GM21515 (cell line): ENCODE data around the gene ARHGEF39.
A peak's percentile ranks its signal among the peaks of the same experiment; 100 is the strongest.

Experiments
- ATAC-seq: cut with Tn5 transposase; IDR thresholded peaks from one replicate; pipeline ENCODE4 v1.9.1; 2021; ENCODE audit not compliant: unreplicated experiment

Gene ARHGEF39

GRCh38 chr9:35691757-35692301, 26.8 kb upstream of the ARHGEF39 start:
- no peak for ATAC-seq

GRCh38 chr9:35691334-35691650, 26.3 kb upstream of the ARHGEF39 start:
- ATAC-seq, result no peak

- ATAC-seq, result no peak
Observed at GRCh38 chr9:35690614-35691333, 25.8 kb upstream of the ARHGEF39 start.

GRCh38 chr9:35690294-35690613, 25.3 kb upstream of the ARHGEF39 start:
- no peak for ATAC-seq

GRCh38 chr9:35689542-35690293, 24.7 kb upstream of the ARHGEF39 start, which contains the start of gene TPM2:
TSS of gene TPM2 (minus strand) at chr9:35689925. CDS start at chr9:35689817, 108 bp downstream.
- ATAC-seq, result no peak

GRCh38 chr9:35688558-35689541, 23.9 kb upstream of the ARHGEF39 start:
- ATAC-seq, result no peak

- no peak for ATAC-seq
Observed at GRCh38 chr9:35687972-35688557, 23.1 kb upstream of the ARHGEF39 start.

- ATAC-seq, result no peak
Observed at GRCh38 chr9:35687306-35687705, 22.3 kb upstream of the ARHGEF39 start.

GRCh38 chr9:35686222-35687203, 21.5 kb upstream of the ARHGEF39 start:
- ATAC-seq, result no peak

GRCh38 chr9:35685506-35685905, 20.5 kb upstream of the ARHGEF39 start:
- ATAC-seq, result no peak

- no peak for ATAC-seq
Observed at GRCh38 chr9:35684921-35685320, 19.9 kb upstream of the ARHGEF39 start.

- ATAC-seq, result no peak
Observed at GRCh38 chr9:35683323-35683722, 18.3 kb upstream of the ARHGEF39 start.

GRCh38 chr9:35682520-35683315, 17.7 kb upstream of the ARHGEF39 start:
- ATAC-seq, result no peak

GRCh38 chr9:35682051-35682450, 17.1 kb upstream of the ARHGEF39 start:
- no peak for ATAC-seq

- no peak for ATAC-seq
Observed at GRCh38 chr9:35681341-35682002, 16.5 kb upstream of the ARHGEF39 start.

GRCh38 chr9:35680331-35681105, 15.5 kb upstream of the ARHGEF39 start:
- ATAC-seq, result peak; percentile 55

- no peak for ATAC-seq
Observed at GRCh38 chr9:35679766-35680330, 14.9 kb upstream of the ARHGEF39 start.
